GM18907 (cell line): ENCODE measurements around the gene CD52.
"Not testable (repeated sequence)": the region's sequence is repeated elsewhere in the genome, so short reads cannot be mapped to it uniquely, and the experiment has no call there.

Source experiments
- ATAC-seq: cut with Tn5 transposase; IDR thresholded peaks from one replicate; pipeline ENCODE4 v1.9.1; 2021; ENCODE audit warnings: mild to moderate bottlenecking, moderate library complexity; ENCODE audit not compliant: unreplicated experiment

The CD52 gene

GRCh38 chr1:26283871-26284596, 33.7 kb upstream of the CD52 start:
- no peak for ATAC-seq

GRCh38 chr1:26284597-26285347, 33.0 kb upstream of the CD52 start:
- ATAC-seq = no peak

GRCh38 chr1:26285366-26286063, 32.2 kb upstream of the CD52 start:
- ATAC-seq = no peak

GRCh38 chr1:26286064-26286416, 31.7 kb upstream of the CD52 start:
- ATAC-seq = no peak

- peak; percentile 48 for ATAC-seq
These were observed 30.6 kb upstream of the CD52 start for GRCh38 chr1:26287033-26287711.

- no peak for ATAC-seq
These were observed 29.9 kb upstream of the CD52 start for GRCh38 chr1:26287811-26288210.

GRCh38 chr1:26288311-26288941, 29.3 kb upstream of the CD52 start:
- ATAC-seq = no peak

GRCh38 chr1:26289158-26290059, 28.3 kb upstream of the CD52 start:
- ATAC-seq = peak; percentile 36

GRCh38 chr1:26290122-26290881, 27.5 kb upstream of the CD52 start:
- no peak for ATAC-seq

- no peak for ATAC-seq
These were observed 26.9 kb upstream of the CD52 start for GRCh38 chr1:26290882-26291261.

GRCh38 chr1:26291433-26291832, 26.3 kb upstream of the CD52 start:
- ATAC-seq = no peak

GRCh38 chr1:26291939-26292338, 25.8 kb upstream of the CD52 start:
- no peak for ATAC-seq

GRCh38 chr1:26292735-26293134, 25.0 kb upstream of the CD52 start:
- ATAC-seq = not testable (repeated sequence)

- no peak for ATAC-seq
These were observed 23.8 kb upstream of the CD52 start for GRCh38 chr1:26293911-26294463.

GRCh38 chr1:26295194-26296138, 22.3 kb upstream of the CD52 start:
- no peak for ATAC-seq

GRCh38 chr1:26296340-26297056, 21.3 kb upstream of the CD52 start:
- ATAC-seq = no peak
